Myocyte (in vitro differentiated cells): ENCODE measurements around the gene CFAP77. TPM values are rescaled to one million over a fixed set of nuclear protein-coding genes. Genes with fewer than 3 reads are reported as not detected.
"Not testable (repeated sequence)": the region's sequence is repeated elsewhere in the genome, so short reads cannot be mapped to it uniquely, and the experiment has no call there.

ENCODE experiments used
- DNase-seq: peaks from one replicate; pipeline ENCODE4 v3.0.0-alpha.2; 2012; ENCODE audit warnings: low read depth
- polyA plus RNA-seq: library from polyadenylated mRNA; unstranded; fragments of >200 nt; gene quantifications from one replicate; pipeline ENCODE4 v1.2.1, GENCODE V29; 2012; ENCODE audit warnings: missing spikeins
- total RNA-seq: library from RNA; depleted of rRNA; stranded (reverse); fragments of >200 nt; gene quantifications from 2 replicates; pipeline ENCODE4 v1.2.3, GENCODE V29; 2014

Gene CFAP77
- not detected in 2 replicates for total RNA-seq
- 0.04 TPM for polyA plus RNA-seq

- peak; percentile 43 for DNase-seq
Observed at GRCh38 chr9:132409828-132410528, at the start of gene CFAP77. Gene CFAP77 (plus strand): TSS chr9:132410211. CDS start chr9:132410272, 61 bp downstream.

- no peak for DNase-seq
Observed at GRCh38 chr9:132364068-132364467, 45.9 kb upstream of the CFAP77 start.

GRCh38 chr9:132365986-132366385, 44.0 kb upstream of the CFAP77 start:
- DNase-seq = no peak

GRCh38 chr9:132366481-132366880, 43.5 kb upstream of the CFAP77 start:
- no peak for DNase-seq

- DNase-seq = no peak
Observed at GRCh38 chr9:132367613-132368313, 42.2 kb upstream of the CFAP77 start.

- DNase-seq = no peak
Observed at GRCh38 chr9:132369421-132369820, 40.6 kb upstream of the CFAP77 start.

- no peak for DNase-seq
Observed at GRCh38 chr9:132370592-132370991, 39.4 kb upstream of the CFAP77 start.

GRCh38 chr9:132372177-132373095, 37.6 kb upstream of the CFAP77 start:
- DNase-seq = no peak

GRCh38 chr9:132377769-132378168, 32.2 kb upstream of the CFAP77 start:
- DNase-seq = not testable (repeated sequence)

- not testable (repeated sequence) for DNase-seq
Observed at GRCh38 chr9:132378416-132378815, 31.6 kb upstream of the CFAP77 start.

GRCh38 chr9:132381966-132382541, 28.0 kb upstream of the CFAP77 start:
- no peak for DNase-seq

- no peak for DNase-seq
Observed at GRCh38 chr9:132383462-132383883, 26.5 kb upstream of the CFAP77 start.

GRCh38 chr9:132384376-132384775, 25.6 kb upstream of the CFAP77 start:
- no peak for DNase-seq

- no peak for DNase-seq
Observed at GRCh38 chr9:132387133-132387532, 22.9 kb upstream of the CFAP77 start.

- DNase-seq = no peak
Observed at GRCh38 chr9:132390966-132391365, 19.0 kb upstream of the CFAP77 start.

- DNase-seq = no peak
Observed at GRCh38 chr9:132391449-132391848, 18.6 kb upstream of the CFAP77 start.

GRCh38 chr9:132395560-132395959, 14.5 kb upstream of the CFAP77 start:
- no peak for DNase-seq

GRCh38 chr9:132401824-132402223, 8.2 kb upstream of the CFAP77 start:
- no peak for DNase-seq

- DNase-seq = no peak
Observed at GRCh38 chr9:132404228-132404881, 5.7 kb upstream of the CFAP77 start.

- peak; percentile 92 for DNase-seq
Observed at GRCh38 chr9:132406554-132407122, 3.4 kb upstream of the CFAP77 start, which contains the start of gene TTF1. Gene TTF1 (minus strand): TSS chr9:132406840. CDS start chr9:132402821, 4,019 bp downstream.
